Upper lobe of right lung (tissue), 1 donor: ENCODE data around the gene PROK2. TPM values are rescaled to one million over a fixed set of nuclear protein-coding genes. Genes with fewer than 3 reads are reported as not detected.
A peak's percentile ranks its signal among the peaks of the same experiment; 100 is the strongest.

ENCODE experiments used
- ATAC-seq: fragments of 200-7000 bp; cut with Tn5 transposase; one replicate; pipeline ENCODE4 v1.9.1; 2020; ENCODE audit warnings: mild to moderate bottlenecking, moderate library complexity
- DNase-seq: peaks from one replicate; pipeline ENCODE4 v3.0.0-alpha.2; 2020
- H3K27ac ChIP-seq: fragments of 200-600 bp; one replicate; pipeline ENCODE4 v1.8.0; 2022
- H3K27me3 ChIP-seq: fragments of 200-600 bp; one replicate; pipeline ENCODE4 v1.8.0; 2022; ENCODE audit warnings: mild to moderate bottlenecking
- H3K36me3 ChIP-seq: fragments of 200-600 bp; one replicate; pipeline ENCODE4 v1.8.0; 2022
- H3K4me1 ChIP-seq: fragments of 200-600 bp; one replicate; pipeline ENCODE4 v1.8.0; 2022
- H3K4me3 ChIP-seq: fragments of 200-600 bp; one replicate; pipeline ENCODE4 v1.8.0; 2022; ENCODE audit warnings: mild to moderate bottlenecking
- H3K9me3 ChIP-seq: fragments of 200-600 bp; one replicate; pipeline ENCODE4 v1.8.0; 2022
- CTCF ChIP-seq: fragments of 200-600 bp; IDR thresholded peaks from one replicate; pipeline ENCODE4 v1.8.0; 2022; ENCODE audit warnings: antibody characterized with exemption
- intact Hi-C: fragments of 100-400 bp; cut with DNase I; formaldehyde crosslinking; loops from one replicate; pipeline ENCODE4 v1.11.0; 2022
- total RNA-seq: library from RNA; stranded (reverse); fragmentation: NEBNext Ultra II Directional; extraction: Animal tissue kit (Norgen Biotek cat#: 25700); gene quantifications from one replicate; pipeline ENCODE4 v1.2.1, GENCODE V29; 2021
- donor health status: DM: no; HTN: yes; CAD: no; lungs with severe emphysema.

The PROK2 gene
- total RNA-seq, 1 donor from 2014 or later: 4.1 TPM

GRCh38 chr3:71809321-71810026 is 24.5 kb upstream of the PROK2 start:
- DNase-seq (no peak), ATAC-seq (no peak)
- intact Hi-C loops: no loop called here
- Histone ChIP-seq H3K27ac (no peak overlapping the region), H3K36me3 (no peaks in the 10 kb centered on the region), H3K4me1 (no peaks in the 10 kb centered on the region), H3K27me3 (no peaks in the 10 kb centered on the region), H3K9me3 (no peaks in the 10 kb centered on the region), H3K4me3 (no peak overlapping the region)
- no peak for TF ChIP-seq CTCF

GRCh38 chr3:71806736-71807135 is 21.8 kb upstream of the PROK2 start:
- TF ChIP-seq CTCF: no peak

GRCh38 chr3:71805691-71806090 is 20.7 kb upstream of the PROK2 start:
- no peak overlapping the region for H3K4me3 ChIP-seq
- no peak overlapping the region for H3K27ac ChIP-seq
- H3K27me3 ChIP-seq: peaks cover 14% of the 10 kb centered on the region
- TF ChIP-seq CTCF: no peak
- H3K9me3 ChIP-seq: no peaks in the 10 kb centered on the region
- no peaks in the 10 kb centered on the region for H3K36me3 ChIP-seq
- ATAC-seq (no peak), DNase-seq (no peak)
- intact Hi-C loops: no loop called here
- H3K4me1 ChIP-seq: no peaks in the 10 kb centered on the region

More at GRCh38 chr3:71806736-71807135, 21.8 kb upstream of the PROK2 start:
- H3K4me1 ChIP-seq: no peaks in the 10 kb centered on the region
- H3K4me3 ChIP-seq: no peak overlapping the region
- H3K9me3 ChIP-seq: no peaks in the 10 kb centered on the region
- H3K36me3 ChIP-seq: no peaks in the 10 kb centered on the region
- H3K27ac ChIP-seq: no peak overlapping the region
- H3K27me3 ChIP-seq: peaks cover 10% of the 10 kb centered on the region
- ATAC-seq: no peak
- no peak for DNase-seq
- intact Hi-C loops: no loop called here

GRCh38 chr3:71805199-71805598 is 20.3 kb upstream of the PROK2 start:
- TF ChIP-seq CTCF: no peak
- H3K4me1 ChIP-seq: no peaks in the 10 kb centered on the region
- ATAC-seq (peak; percentile 76), DNase-seq (no peak)
- intact Hi-C loops: no loop called here
- no peak overlapping the region for H3K4me3 ChIP-seq
- no peak overlapping the region for H3K27ac ChIP-seq
- H3K36me3 ChIP-seq: no peaks in the 10 kb centered on the region
- H3K27me3 ChIP-seq: peaks cover 15% of the 10 kb centered on the region
- no peaks in the 10 kb centered on the region for H3K9me3 ChIP-seq

GRCh38 chr3:71803248-71803647 is 18.3 kb upstream of the PROK2 start:
- no peak overlapping the region for H3K4me3 ChIP-seq
- no peak for ATAC-seq
- no peaks in the 10 kb centered on the region for H3K4me1 ChIP-seq
- no peak overlapping the region for H3K27ac ChIP-seq
- no peak for TF ChIP-seq CTCF
- H3K27me3 ChIP-seq: peaks cover 24% of the 10 kb centered on the region
- intact Hi-C loops: no loop called here
- DNase-seq: no peak
- H3K9me3 ChIP-seq: no peaks in the 10 kb centered on the region
- no peaks in the 10 kb centered on the region for H3K36me3 ChIP-seq

- Histone ChIP-seq H3K27ac (no peak overlapping the region), H3K4me1 (no peaks in the 10 kb centered on the region), H3K9me3 (no peaks in the 10 kb centered on the region), H3K4me3 (no peak overlapping the region), H3K27me3 (peaks cover 25% of the 10 kb centered on the region), H3K36me3 (no peaks in the 10 kb centered on the region)
- DNase-seq: no peak
- intact Hi-C loops: no loop called here
- ATAC-seq: no peak
- no peak for TF ChIP-seq CTCF
Measured at GRCh38 chr3:71801986-71802385, 17.0 kb upstream of the PROK2 start.
